ENCODE results near the gene MRPS26.

MRPS26 gene

DNA sequence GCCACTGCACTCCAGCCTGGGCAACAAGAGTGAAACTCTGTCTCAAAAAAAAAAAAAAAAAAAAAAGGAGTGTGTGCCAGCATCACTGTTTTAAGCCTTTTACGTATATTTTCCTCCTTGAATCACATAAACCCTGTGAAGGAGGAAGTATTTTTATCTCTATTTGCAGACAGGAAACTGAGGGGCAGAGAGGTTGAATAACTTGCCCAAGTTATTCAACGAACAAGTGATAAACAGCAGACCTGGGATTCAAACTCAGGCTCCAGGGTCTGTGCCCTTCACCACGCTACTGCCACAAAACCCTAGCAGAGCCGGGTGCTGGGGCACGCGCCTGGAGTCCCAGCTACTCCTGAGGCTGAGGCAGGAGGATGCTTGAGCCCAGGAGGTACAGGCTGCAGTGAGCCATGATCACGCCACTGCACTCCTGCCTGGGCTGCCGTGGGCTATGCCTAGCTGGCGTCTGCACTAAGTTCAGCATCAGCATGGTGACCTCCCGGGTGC, 48.1 kb downstream of the MRPS26 start:
- no peak overlapping the region for H2AFZ ChIP-seq (ENCODE audit: low read depth)
- no peaks in the 10 kb centered on the region for H3K79me2 ChIP-seq (ENCODE audit: insufficient read depth, low read depth)
- no peak overlapping the region for H3K4me2 ChIP-seq
- no peaks in the 10 kb centered on the region for H3K36me3 ChIP-seq (ENCODE audit: insufficient read depth)
- no peaks in the 10 kb centered on the region for H3K4me1 ChIP-seq (ENCODE audit: low read depth, poor library complexity, severe bottlenecking)
- no peak overlapping the region for H3K4me3 ChIP-seq (IDR thresholded peaks at IDR 0.05; ENCODE audit: insufficient read depth, low read depth, low read length)
- no peaks in the 10 kb centered on the region for H4K20me1 ChIP-seq (ENCODE audit: insufficient read depth)
- no peak overlapping the region for H3K9ac ChIP-seq
- TF ChIP-seq, protein P1, sequence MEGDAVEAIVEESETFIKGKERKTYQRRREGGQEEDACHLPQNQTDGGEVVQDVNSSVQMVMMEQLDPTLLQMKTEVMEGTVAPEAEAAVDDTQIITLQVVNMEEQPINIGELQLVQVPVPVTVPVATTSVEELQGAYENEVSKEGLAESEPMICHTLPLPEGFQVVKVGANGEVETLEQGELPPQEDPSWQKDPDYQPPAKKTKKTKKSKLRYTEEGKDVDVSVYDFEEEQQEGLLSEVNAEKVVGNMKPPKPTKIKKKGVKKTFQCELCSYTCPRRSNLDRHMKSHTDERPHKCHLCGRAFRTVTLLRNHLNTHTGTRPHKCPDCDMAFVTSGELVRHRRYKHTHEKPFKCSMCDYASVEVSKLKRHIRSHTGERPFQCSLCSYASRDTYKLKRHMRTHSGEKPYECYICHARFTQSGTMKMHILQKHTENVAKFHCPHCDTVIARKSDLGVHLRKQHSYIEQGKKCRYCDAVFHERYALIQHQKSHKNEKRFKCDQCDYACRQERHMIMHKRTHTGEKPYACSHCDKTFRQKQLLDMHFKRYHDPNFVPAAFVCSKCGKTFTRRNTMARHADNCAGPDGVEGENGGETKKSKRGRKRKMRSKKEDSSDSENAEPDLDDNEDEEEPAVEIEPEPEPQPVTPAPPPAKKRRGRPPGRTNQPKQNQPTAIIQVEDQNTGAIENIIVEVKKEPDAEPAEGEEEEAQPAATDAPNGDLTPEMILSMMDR (conservative IDR thresholded peaks at IDR 0.05; ENCODE audit: low read depth, low read length) = no peak
- H3K27me3 ChIP-seq (ENCODE audit: insufficient read depth, low read depth) = no peaks in the 10 kb centered on the region
- H3K27ac ChIP-seq = no peak overlapping the region

DNA sequence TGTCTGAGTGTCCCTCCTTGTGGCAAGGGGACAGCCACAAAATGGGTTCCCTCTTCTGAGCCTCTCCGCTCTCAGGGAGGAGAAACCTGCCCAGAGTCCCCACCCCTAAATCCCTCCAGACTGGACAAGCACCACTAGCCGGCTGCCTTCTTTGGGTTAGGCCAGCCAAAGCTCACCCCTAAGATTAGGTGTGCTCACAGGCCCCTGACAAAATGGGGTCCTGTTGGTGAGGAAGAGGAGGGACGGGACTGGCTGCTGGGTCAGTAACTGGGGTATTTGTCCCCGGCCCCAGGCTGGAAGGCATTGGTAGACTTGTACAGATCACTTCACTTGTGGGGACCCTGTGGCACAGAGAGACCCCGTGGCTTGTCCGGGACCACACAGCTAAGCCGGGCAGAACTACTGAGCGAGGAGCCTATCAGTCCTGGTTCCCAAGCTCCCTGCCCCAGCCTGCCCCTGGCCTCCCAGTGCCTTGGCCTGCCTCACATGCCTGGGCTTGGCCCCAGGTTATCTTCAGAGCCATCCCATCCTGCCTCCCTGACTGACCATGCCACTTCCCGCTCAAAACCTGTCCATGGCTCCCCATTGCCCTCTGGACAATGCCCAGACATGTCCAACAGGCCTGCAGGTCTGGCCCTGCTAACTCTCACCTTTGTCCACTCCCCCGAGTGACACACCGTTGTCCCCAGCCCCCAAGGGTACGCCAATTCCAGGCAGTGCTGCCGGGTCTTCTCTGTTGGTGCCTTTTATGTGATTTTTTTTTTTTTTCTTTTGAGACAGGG, 49.2 kb downstream of the MRPS26 start:
- Histone ChIP-seq H3K27ac (no peak overlapping the region), H2AFZ (ENCODE audit: low read depth) (no peak overlapping the region)

More for the DNA sequence above, 49.2 kb downstream of the MRPS26 start:
- TF ChIP-seq, protein P1 (conservative IDR thresholded peaks at IDR 0.05; ENCODE audit: low read depth, low read length) = no peak
- Histone ChIP-seq H3K79me2 (ENCODE audit: insufficient read depth, low read depth) (no peaks in the 10 kb centered on the region), H3K27me3 (ENCODE audit: insufficient read depth, low read depth) (no peaks in the 10 kb centered on the region), H3K4me1 (ENCODE audit: low read depth, poor library complexity, severe bottlenecking) (no peaks in the 10 kb centered on the region), H4K20me1 (ENCODE audit: insufficient read depth) (no peaks in the 10 kb centered on the region), H3K4me2 (no peak overlapping the region), H3K4me3 (IDR thresholded peaks at IDR 0.05; ENCODE audit: insufficient read depth, low read depth, low read length) (no peak overlapping the region), H3K36me3 (ENCODE audit: insufficient read depth) (no peaks in the 10 kb centered on the region), H3K9ac (no peak overlapping the region)
